ENCODE measurements around the gene EIPR1.

- TF ChIP-seq PRRX2 (CRISPR knock-in tag; IDR thresholded peaks at IDR 0.05): no peak
- TF ChIP-seq CTCF (IDR thresholded peaks at IDR 0.05): no peak
- no peak for TF ChIP-seq SMAD3 (CRISPR knock-in tag; IDR thresholded peaks at IDR 0.05; ENCODE audit: borderline replicate concordance)
- no peak for TF ChIP-seq ELF4 (CRISPR knock-in tag; IDR thresholded peaks at IDR 0.05; ENCODE audit: low read depth)
- no peak for TF ChIP-seq ATF2 (CRISPR knock-in tag; IDR thresholded peaks at IDR 0.05; ENCODE audit: borderline replicate concordance, low read depth)
- TF ChIP-seq USF2 (CRISPR knock-in tag; IDR thresholded peaks at IDR 0.05): no peak
- no peak for TF ChIP-seq ETV6 (CRISPR knock-in tag; IDR thresholded peaks at IDR 0.05)
- no peak for TF ChIP-seq ZNF263 (CRISPR knock-in tag; IDR thresholded peaks at IDR 0.05; ENCODE audit: low read depth)
- no peak for TF ChIP-seq ESRRA (CRISPR knock-in tag; IDR thresholded peaks at IDR 0.05; ENCODE audit: borderline replicate concordance)
- TF ChIP-seq AFF4 (CRISPR knock-in tag; IDR thresholded peaks at IDR 0.05; ENCODE audit: borderline replicate concordance): no peak
- no peak for TF ChIP-seq ATF1 (CRISPR knock-in tag; IDR thresholded peaks at IDR 0.05)
These were observed 134.8 kb downstream of the EIPR1 start for GRCh38 chr2:3242747-3243369.
